ENCODE measurements around the gene LAMTOR3. TPM values are rescaled to one million over a fixed set of nuclear protein-coding genes. Genes with fewer than 3 reads are reported as not detected.

The LAMTOR3 gene
- total RNA-seq, 2 donors from 2014 or later: 31.6 to 33.0 TPM

DNA sequence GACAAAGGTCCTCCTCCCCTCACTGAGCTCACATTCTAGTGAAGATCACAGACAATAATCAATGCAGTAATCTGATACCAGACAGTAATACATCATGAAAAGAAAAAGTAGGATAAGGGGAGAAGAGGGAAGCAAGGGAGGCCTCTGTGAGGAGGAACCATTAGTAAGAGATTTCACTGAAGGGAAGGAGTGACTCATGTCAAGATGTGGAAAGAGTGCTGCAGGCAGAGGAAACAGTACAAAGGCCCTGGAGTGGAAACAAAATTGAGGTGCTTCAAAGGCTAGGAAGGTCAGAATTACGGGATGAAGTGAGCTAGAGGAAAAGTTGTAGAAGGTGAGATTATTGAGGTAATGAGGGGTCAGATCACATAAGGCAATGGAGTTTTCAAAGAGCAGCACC is 38.1 kb downstream of the LAMTOR3 start:
- Histone ChIP-seq H3K9ac (ENCODE audit: extremely low read depth, low read length, poor library complexity, severe bottlenecking) (no peak overlapping the region), H3K9me3 (ENCODE audit: control insufficient read depth, low read length) (no peaks in the 10 kb centered on the region), H3K4me3 (ENCODE audit: low read length) (no peak overlapping the region), H3K27ac (ENCODE audit: low read depth, low read length) (no peak overlapping the region), H3K27me3 (ENCODE audit: control insufficient read depth, insufficient read depth, low read length, poor library complexity, severe bottlenecking) (no peaks in the 10 kb centered on the region), H3K4me1 (ENCODE audit: control insufficient read depth, insufficient read depth, low read length) (no peaks in the 10 kb centered on the region), H3K36me3 (ENCODE audit: control insufficient read depth, insufficient read depth, low read length) (no peaks in the 10 kb centered on the region)
- TF ChIP-seq, protein P1, sequence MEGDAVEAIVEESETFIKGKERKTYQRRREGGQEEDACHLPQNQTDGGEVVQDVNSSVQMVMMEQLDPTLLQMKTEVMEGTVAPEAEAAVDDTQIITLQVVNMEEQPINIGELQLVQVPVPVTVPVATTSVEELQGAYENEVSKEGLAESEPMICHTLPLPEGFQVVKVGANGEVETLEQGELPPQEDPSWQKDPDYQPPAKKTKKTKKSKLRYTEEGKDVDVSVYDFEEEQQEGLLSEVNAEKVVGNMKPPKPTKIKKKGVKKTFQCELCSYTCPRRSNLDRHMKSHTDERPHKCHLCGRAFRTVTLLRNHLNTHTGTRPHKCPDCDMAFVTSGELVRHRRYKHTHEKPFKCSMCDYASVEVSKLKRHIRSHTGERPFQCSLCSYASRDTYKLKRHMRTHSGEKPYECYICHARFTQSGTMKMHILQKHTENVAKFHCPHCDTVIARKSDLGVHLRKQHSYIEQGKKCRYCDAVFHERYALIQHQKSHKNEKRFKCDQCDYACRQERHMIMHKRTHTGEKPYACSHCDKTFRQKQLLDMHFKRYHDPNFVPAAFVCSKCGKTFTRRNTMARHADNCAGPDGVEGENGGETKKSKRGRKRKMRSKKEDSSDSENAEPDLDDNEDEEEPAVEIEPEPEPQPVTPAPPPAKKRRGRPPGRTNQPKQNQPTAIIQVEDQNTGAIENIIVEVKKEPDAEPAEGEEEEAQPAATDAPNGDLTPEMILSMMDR (conservative IDR thresholded peaks at IDR 0.05): no peak
- no peak overlapping the region for H3K4me3 Mint-ChIP-seq
- peaks cover 3% of the 10 kb centered on the region for H3K27me3 Mint-ChIP-seq (ENCODE audit: insufficient read depth)
- H3K27ac Mint-ChIP-seq: no peak overlapping the region
- 80 to 100% methylated on average over 1 of the region's 1 CpG for WGBS, 2 experiments (ENCODE audit: insufficient coverage in 1 of 2, insufficient read length in 1 of 2)
- no peaks in the 10 kb centered on the region for H3K4me1 Mint-ChIP-seq
- no peak for DNase-seq
- no peaks in the 10 kb centered on the region for H3K36me3 Mint-ChIP-seq (ENCODE audit: low read depth)
- H3K9me3 Mint-ChIP-seq: no peaks in the 10 kb centered on the region

- Histone ChIP-seq H3K27me3 (ENCODE audit: control insufficient read depth, insufficient read depth, low read length, poor library complexity, severe bottlenecking) (no peaks in the 10 kb centered on the region), H3K36me3 (ENCODE audit: control insufficient read depth, insufficient read depth, low read length) (no peaks in the 10 kb centered on the region), H3K9me3 (ENCODE audit: control insufficient read depth, low read length) (no peaks in the 10 kb centered on the region), H3K4me3 (ENCODE audit: low read length) (no peak overlapping the region), H3K27ac (ENCODE audit: low read depth, low read length) (no peak overlapping the region), H3K9ac (ENCODE audit: extremely low read depth, low read length, poor library complexity, severe bottlenecking) (no peak overlapping the region), H3K4me1 (ENCODE audit: control insufficient read depth, insufficient read depth, low read length) (no peaks in the 10 kb centered on the region)
- TF ChIP-seq, protein P1 (conservative IDR thresholded peaks at IDR 0.05): no peak
- H3K36me3 Mint-ChIP-seq (ENCODE audit: low read depth): no peaks in the 10 kb centered on the region
- H3K4me3 Mint-ChIP-seq: no peak overlapping the region
- WGBS, 2 experiments (ENCODE audit: insufficient coverage in 1 of 2, insufficient read length in 1 of 2): 89% methylated on average over 1 of the region's 1 CpG; no CpG with 5 or more reads in 1 of the 2 experiments
- no peak overlapping the region for H3K27ac Mint-ChIP-seq
- no peaks in the 10 kb centered on the region for H3K4me1 Mint-ChIP-seq
- no peak for DNase-seq
- H3K27me3 Mint-ChIP-seq (ENCODE audit: insufficient read depth): peaks cover 3% of the 10 kb centered on the region
- no peaks in the 10 kb centered on the region for H3K9me3 Mint-ChIP-seq
Measured at GRCh38 chr4:99855678-99856077, 38.5 kb downstream of the LAMTOR3 start.

DNA sequence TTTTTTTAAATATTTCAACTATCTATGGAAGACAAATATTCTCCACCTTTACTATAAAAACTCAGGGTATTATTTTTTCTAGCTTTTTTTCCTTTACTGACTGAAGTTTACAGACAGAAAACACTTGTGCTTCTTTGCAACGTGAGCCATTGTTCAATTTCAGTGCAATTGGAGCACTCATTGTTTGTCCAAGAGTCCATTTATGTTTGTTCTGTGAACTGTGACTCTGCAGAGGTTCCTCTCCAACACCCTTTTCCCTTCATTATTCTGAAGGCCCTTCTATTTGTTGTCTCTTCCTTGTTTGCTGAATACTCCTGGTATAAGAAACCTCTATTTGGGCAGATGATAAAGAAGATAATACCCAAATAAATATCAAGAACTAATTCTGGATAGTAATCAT is 40.2 kb downstream of the LAMTOR3 start:
- 90 to 100% methylated on average over 1 of the region's 1 CpG for WGBS, 2 experiments (ENCODE audit: insufficient coverage in 1 of 2, insufficient read length in 1 of 2)
- Mint-ChIP-seq H3K27ac (no peak overlapping the region), H3K36me3 (ENCODE audit: low read depth) (no peaks in the 10 kb centered on the region), H3K9me3 (no peaks in the 10 kb centered on the region), H3K27me3 (ENCODE audit: insufficient read depth) (no peaks in the 10 kb centered on the region), H3K4me3 (no peak overlapping the region), H3K4me1 (no peaks in the 10 kb centered on the region)
- no peaks in the 10 kb centered on the region for H3K36me3 ChIP-seq (ENCODE audit: control insufficient read depth, insufficient read depth, low read length)
- no peak for DNase-seq
- no peaks in the 10 kb centered on the region for H3K27me3 ChIP-seq (ENCODE audit: control insufficient read depth, insufficient read depth, low read length, poor library complexity, severe bottlenecking)
- H3K4me1 ChIP-seq (ENCODE audit: control insufficient read depth, insufficient read depth, low read length): no peaks in the 10 kb centered on the region
- no peak overlapping the region for H3K9ac ChIP-seq (ENCODE audit: extremely low read depth, low read length, poor library complexity, severe bottlenecking)
- no peak overlapping the region for H3K27ac ChIP-seq (ENCODE audit: low read depth, low read length)
- H3K4me3 ChIP-seq (ENCODE audit: low read length): no peak overlapping the region
- H3K9me3 ChIP-seq (ENCODE audit: control insufficient read depth, low read length): no peaks in the 10 kb centered on the region
- TF ChIP-seq, protein P1 (conservative IDR thresholded peaks at IDR 0.05): no peak

Data from endodermal cell (in vitro differentiated cells).